Measurements from ENCODE around the gene SSBP3. TPM values are rescaled to one million over a fixed set of nuclear protein-coding genes. Genes with fewer than 3 reads are reported as not detected.

Gene SSBP3
- total and polyA plus RNA-seq, 2 of the 13 experiments (the other 11 are each of a cell fraction or from before 2014, with no cell fraction given), result 8.5 to 17.6 TPM

DNA sequence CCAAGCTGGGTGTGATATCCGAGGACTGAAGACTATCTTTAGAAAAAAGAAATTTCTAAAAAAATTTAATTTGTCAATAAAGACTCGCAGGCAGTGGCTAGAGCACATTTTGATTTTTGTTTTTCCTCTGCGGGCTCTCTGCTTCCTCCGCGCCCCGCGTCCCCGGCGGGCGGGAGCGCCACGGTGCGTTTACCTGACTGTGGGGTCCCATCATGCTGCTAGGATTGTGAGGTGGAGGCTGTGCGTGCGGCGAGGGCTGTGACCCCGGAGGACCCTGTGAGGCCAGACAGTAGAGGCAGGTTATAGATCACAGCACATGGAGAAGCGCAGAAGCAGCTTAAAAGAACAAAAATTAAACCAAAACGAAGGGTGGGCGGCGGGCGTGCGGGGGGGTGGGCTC is 148.3 kb downstream of the SSBP3 start:
- FAIRE-seq (no peak), ATAC-seq (no peak), DNase-seq (ENCODE audit: low spot score) (no peak)
- Histone ChIP-seq H4K20me1 (ENCODE audit: insufficient read depth, low read length) (no peaks in the 10 kb centered on the region), H3K79me2 (ENCODE audit: insufficient read depth, low read length) (no peaks in the 10 kb centered on the region), H3K4me2 (ENCODE audit: low read depth, low read length) (no peak overlapping the region), H3K4me3 (replicated peaks in 1 of 3; ENCODE audit: insufficient read depth in 1 of 3, low read depth in 2 of 3, low read length in 3 of 3) (no peak overlapping the region), H3K9ac (ENCODE audit: insufficient read depth, low read depth, low read length) (no peak overlapping the region), H3K4me1 (ENCODE audit: insufficient read depth, low read length) (peaks cover 29% of the 10 kb centered on the region), H3K9me3 (ENCODE audit: low read length) (no peaks in the 10 kb centered on the region), H3K36me3 (replicated peaks in 1 of 2; ENCODE audit: control insufficient read depth in 1 of 2, insufficient read depth in 2 of 2, low read length in 2 of 2) (peaks cover 0 to 4% of the 10 kb centered on the region in 2 experiments; a peak in 2 of 5 replicates), H2AFZ (ENCODE audit: low read length) (no peak overlapping the region), H3K27me3 (ENCODE audit: control insufficient read depth in 1 of 2, insufficient read depth in 2 of 2, low read length in 2 of 2) (no peaks in the 10 kb centered on the region; a peak in 1 of 5 replicates), H3K27ac (ENCODE audit: extremely low read length, insufficient read depth, low read length) (no peak overlapping the region)
- intact Hi-C loops (cut with micrococcal nuclease; ENCODE audit: unreplicated experiment) (no loop called here), in situ Hi-C loops (cut with HindIII; ENCODE audit: extremely low pct_ligation_motif_present, low pct_unique_long_range_greater_than_20kb) (no loop called here)
- 97% methylated on average over 23 of the region's 23 CpGs for WGBS (ENCODE audit: low lambda C conversion rate)
- no TSS peak for BruUV-seq (replicated peaks)
- CTCF ChIA-PET (ENCODE audit: low intra/inter-chr PET ratio, low total read pairs), result no interaction called here
- POLR2A ChIA-PET, result no interaction called here
- TF ChIP-seq ZNF549 (CRISPR knock-in tag; IDR thresholded peaks at IDR 0.05), result no peak
- TF ChIP-seq, protein P1, sequence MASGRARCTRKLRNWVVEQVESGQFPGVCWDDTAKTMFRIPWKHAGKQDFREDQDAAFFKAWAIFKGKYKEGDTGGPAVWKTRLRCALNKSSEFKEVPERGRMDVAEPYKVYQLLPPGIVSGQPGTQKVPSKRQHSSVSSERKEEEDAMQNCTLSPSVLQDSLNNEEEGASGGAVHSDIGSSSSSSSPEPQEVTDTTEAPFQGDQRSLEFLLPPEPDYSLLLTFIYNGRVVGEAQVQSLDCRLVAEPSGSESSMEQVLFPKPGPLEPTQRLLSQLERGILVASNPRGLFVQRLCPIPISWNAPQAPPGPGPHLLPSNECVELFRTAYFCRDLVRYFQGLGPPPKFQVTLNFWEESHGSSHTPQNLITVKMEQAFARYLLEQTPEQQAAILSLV (CRISPR knock-in tag; IDR thresholded peaks at IDR 0.05; ENCODE audit: borderline replicate concordance), result no peak
- no peak for TF ChIP-seq JUNB (CRISPR knock-in tag; IDR thresholded peaks at IDR 0.05; ENCODE audit: borderline replicate concordance)
- TF ChIP-seq ZNF501 (CRISPR knock-in tag; IDR thresholded peaks at IDR 0.05), result no peak
- TF ChIP-seq ZNF556 (CRISPR knock-in tag; IDR thresholded peaks at IDR 0.05; ENCODE audit: borderline replicate concordance), result no peak
- no peak for TF ChIP-seq ZBTB42 (CRISPR knock-in tag; IDR thresholded peaks at IDR 0.05)
- no peak for TF ChIP-seq GFI1 (CRISPR knock-in tag; IDR thresholded peaks at IDR 0.05; ENCODE audit: borderline replicate concordance)
- TF ChIP-seq, protein P2, sequence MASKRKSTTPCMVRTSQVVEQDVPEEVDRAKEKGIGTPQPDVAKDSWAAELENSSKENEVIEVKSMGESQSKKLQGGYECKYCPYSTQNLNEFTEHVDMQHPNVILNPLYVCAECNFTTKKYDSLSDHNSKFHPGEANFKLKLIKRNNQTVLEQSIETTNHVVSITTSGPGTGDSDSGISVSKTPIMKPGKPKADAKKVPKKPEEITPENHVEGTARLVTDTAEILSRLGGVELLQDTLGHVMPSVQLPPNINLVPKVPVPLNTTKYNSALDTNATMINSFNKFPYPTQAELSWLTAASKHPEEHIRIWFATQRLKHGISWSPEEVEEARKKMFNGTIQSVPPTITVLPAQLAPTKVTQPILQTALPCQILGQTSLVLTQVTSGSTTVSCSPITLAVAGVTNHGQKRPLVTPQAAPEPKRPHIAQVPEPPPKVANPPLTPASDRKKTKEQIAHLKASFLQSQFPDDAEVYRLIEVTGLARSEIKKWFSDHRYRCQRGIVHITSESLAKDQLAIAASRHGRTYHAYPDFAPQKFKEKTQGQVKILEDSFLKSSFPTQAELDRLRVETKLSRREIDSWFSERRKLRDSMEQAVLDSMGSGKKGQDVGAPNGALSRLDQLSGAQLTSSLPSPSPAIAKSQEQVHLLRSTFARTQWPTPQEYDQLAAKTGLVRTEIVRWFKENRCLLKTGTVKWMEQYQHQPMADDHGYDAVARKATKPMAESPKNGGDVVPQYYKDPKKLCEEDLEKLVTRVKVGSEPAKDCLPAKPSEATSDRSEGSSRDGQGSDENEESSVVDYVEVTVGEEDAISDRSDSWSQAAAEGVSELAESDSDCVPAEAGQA (IDR thresholded peaks at IDR 0.05; ENCODE audit: low read depth), result no peak
- TF ChIP-seq, protein P2 (CRISPR knock-in tag; IDR thresholded peaks at IDR 0.05; ENCODE audit: borderline replicate concordance), result no peak
- TF ChIP-seq, protein P3, sequence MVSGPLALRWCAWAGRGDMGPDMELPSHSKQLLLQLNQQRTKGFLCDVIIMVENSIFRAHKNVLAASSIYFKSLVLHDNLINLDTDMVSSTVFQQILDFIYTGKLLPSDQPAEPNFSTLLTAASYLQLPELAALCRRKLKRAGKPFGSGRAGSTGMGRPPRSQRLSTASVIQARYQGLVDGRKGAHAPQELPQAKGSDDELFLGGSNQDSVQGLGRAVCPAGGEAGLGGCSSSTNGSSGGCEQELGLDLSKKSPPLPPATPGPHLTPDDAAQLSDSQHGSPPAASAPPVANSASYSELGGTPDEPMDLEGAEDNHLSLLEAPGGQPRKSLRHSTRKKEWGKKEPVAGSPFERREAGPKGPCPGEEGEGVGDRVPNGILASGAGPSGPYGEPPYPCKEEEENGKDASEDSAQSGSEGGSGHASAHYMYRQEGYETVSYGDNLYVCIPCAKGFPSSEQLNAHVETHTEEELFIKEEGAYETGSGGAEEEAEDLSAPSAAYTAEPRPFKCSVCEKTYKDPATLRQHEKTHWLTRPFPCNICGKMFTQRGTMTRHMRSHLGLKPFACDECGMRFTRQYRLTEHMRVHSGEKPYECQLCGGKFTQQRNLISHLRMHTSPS (CRISPR knock-in tag; IDR thresholded peaks at IDR 0.05; ENCODE audit: low read depth), result no peak
- TF ChIP-seq KLF11 (CRISPR knock-in tag; IDR thresholded peaks at IDR 0.05), result no peak
- TF ChIP-seq YY1 (IDR thresholded peaks at IDR 0.05; ENCODE audit: insufficient read depth, insufficient replicate concordance, low read depth, low read length), result no peak
- no peak for TF ChIP-seq U2AF2 (IDR thresholded peaks at IDR 0.05; ENCODE audit: low read depth, low read length)
- no peak for TF ChIP-seq TGIF2 (CRISPR knock-in tag; IDR thresholded peaks at IDR 0.05)
- no peak for TF ChIP-seq ZNF781 (CRISPR knock-in tag; IDR thresholded peaks at IDR 0.05; ENCODE audit: borderline replicate concordance, not compliant biosample characterization)
- no peak for TF ChIP-seq CHD4 (IDR thresholded peaks at IDR 0.05; ENCODE audit: borderline replicate concordance, low read length)
